IMR-90 (cell line): ENCODE results near the gene IBA57. TPM values are rescaled to one million over a fixed set of nuclear protein-coding genes. Genes with fewer than 3 reads are reported as not detected.

Experiments
- ATAC-seq: fragments of 200-7000 bp; cut with Tn5 transposase; 2 replicates; pipeline ENCODE4 v1.9.1; 2020; ENCODE audit warnings: low read depth, mild to moderate bottlenecking, moderate library complexity
- BruUV-seq: library from RNA; stranded (reverse); fragments of 400-500 nt; replicated peaks from 2 replicates; lab custom pipeline; 2021; lab: Mats Ljungman, UMichigan
- CTCF ChIA-PET: fragments of 300-600 bp; formaldehyde crosslinking; extraction: SDS; loops from one replicate; lab custom pipeline; 2021; ENCODE audit warnings: antibody characterized with exemption; lab: Yijun Ruan, JAX
- POLR2A ChIA-PET: fragments of 300-600 bp; sonication (Branson Sonifier 250); formaldehyde crosslinking; loops from one replicate; lab custom pipeline; 2022; ENCODE audit warnings: antibody characterized with exemption; ENCODE audit not compliant: unreplicated experiment; lab: Charles Lee
- DNase-seq: peaks from one replicate; pipeline ENCODE4 v3.0.0; 2013
- H2AFZ ChIP-seq: replicated peaks from 2 replicates; pipeline ENCODE3; 2013; ENCODE audit warnings: low read length, mild to moderate bottlenecking; ENCODE audit not compliant: poor library complexity
- H2AK5ac ChIP-seq: 2 replicates; pipeline ENCODE4 v1.6.1; 2013; ENCODE audit warnings: low read depth, low read length, inconsistent platforms
- H2AK9ac ChIP-seq: replicated peaks from 2 replicates; pipeline ENCODE3; 2013; ENCODE audit warnings: mild to moderate bottlenecking, low read depth, low read length, moderate library complexity; ENCODE audit not compliant: poor library complexity
- H2BK120ac ChIP-seq: 2 replicates; pipeline ENCODE4 v1.6.1; 2013; ENCODE audit warnings: low read depth, low read length, inconsistent platforms
- H2BK15ac ChIP-seq: 3 replicates; pipeline ENCODE4 v1.6.1; 2013; ENCODE audit warnings: low read depth, low read length, inconsistent platforms
- H2BK20ac ChIP-seq: 2 replicates; pipeline ENCODE4 v1.6.1; 2013; ENCODE audit warnings: low read depth, mild to moderate bottlenecking, inconsistent platforms, low read length, moderate library complexity
- H2BK5ac ChIP-seq: 2 replicates; pipeline ENCODE4 v1.6.1; 2013; ENCODE audit warnings: mild to moderate bottlenecking, low read depth, low read length, inconsistent platforms; ENCODE audit not compliant: poor library complexity, severe bottlenecking
- H3K14ac ChIP-seq: replicated peaks from 2 replicates; pipeline ENCODE4 v1.6.1; 2013; ENCODE audit warnings: low read depth, low read length, inconsistent platforms
- H3K18ac ChIP-seq: 2 replicates; pipeline ENCODE4 v1.6.1; 2013; ENCODE audit warnings: low read depth, low read length, control low read depth
- H3K23ac ChIP-seq: 2 replicates; pipeline ENCODE4 v1.6.1; 2013; ENCODE audit warnings: low read depth, low read length, inconsistent platforms
- H3K27ac ChIP-seq: 2 replicates; pipeline ENCODE4 v1.5.1; 2013; ENCODE audit warnings: mild to moderate bottlenecking, control low read depth, low read length; ENCODE audit not compliant: insufficient read depth
- H3K27me3 ChIP-seq: 2 replicates; pipeline ENCODE4 v1.6.1; 2013; ENCODE audit warnings: low read length; ENCODE audit not compliant: control insufficient read depth, insufficient read depth
- H3K36me3 ChIP-seq: 2 replicates; pipeline ENCODE4 v1.6.1; 2013; ENCODE audit warnings: low read length, mixed read lengths; ENCODE audit not compliant: control insufficient read depth, insufficient read depth
- H3K4ac ChIP-seq: 2 replicates; pipeline ENCODE4 v1.6.1; 2013; ENCODE audit warnings: low read depth, low read length, inconsistent platforms
- H3K4me1 ChIP-seq: 2 replicates; pipeline ENCODE4 v1.6.1; 2013; ENCODE audit warnings: low read length, mixed read lengths; ENCODE audit not compliant: control insufficient read depth, insufficient read depth
- H3K4me2 ChIP-seq: 2 replicates; pipeline ENCODE4 v1.6.1; 2013; ENCODE audit warnings: low read depth, mild to moderate bottlenecking, control low read depth, low read length, moderate library complexity
- H3K4me3 ChIP-seq: 2 replicates; pipeline ENCODE4 v1.5.1; 2013; ENCODE audit warnings: low read depth, mild to moderate bottlenecking, control low read depth, low read length, moderate library complexity; ENCODE audit not compliant: insufficient read depth
- H3K56ac ChIP-seq: 2 replicates; pipeline ENCODE4 v1.6.1; 2013; ENCODE audit warnings: low read length, inconsistent platforms; ENCODE audit not compliant: insufficient read depth; ENCODE audit errors: extremely low read depth
- H3K79me1 ChIP-seq, 2 experiments: 2 replicates each; pipeline ENCODE4 v1.6.1; 2013; ENCODE audit warnings: low read length in 2 of 2, inconsistent platforms in 1 of 2, low read depth in 1 of 2
- H3K9ac ChIP-seq: 2 replicates; pipeline ENCODE4 v1.6.1; 2013; ENCODE audit warnings: low read depth, low read length, control low read depth
- H3K9me1 ChIP-seq: 2 replicates; pipeline ENCODE4 v1.6.1; 2013; ENCODE audit warnings: low read length, inconsistent platforms; ENCODE audit not compliant: insufficient read depth
- H3K9me3 ChIP-seq: 2 replicates; pipeline ENCODE4 v1.6.1; 2013; ENCODE audit warnings: low read length; ENCODE audit not compliant: control insufficient read depth, insufficient read depth
- H4K20me1 ChIP-seq: 2 replicates; pipeline ENCODE4 v1.6.1; 2013; ENCODE audit warnings: low read length, inconsistent platforms; ENCODE audit not compliant: insufficient read depth
- H4K5ac ChIP-seq: 2 replicates; pipeline ENCODE4 v1.6.1; 2013; ENCODE audit warnings: mild to moderate bottlenecking, low read depth, low read length, control low read depth
- H4K8ac ChIP-seq, 2 experiments: 2 replicates each; pipeline ENCODE4 v1.6.1; 2013; ENCODE audit warnings: low read depth in 2 of 2, low read length in 2 of 2, control low read depth in 1 of 2, inconsistent platforms in 1 of 2
- H4K91ac ChIP-seq: 2 replicates; pipeline ENCODE4 v1.6.1; 2013; ENCODE audit warnings: low read depth, low read length, inconsistent platforms; ENCODE audit not compliant: insufficient read depth
- BHLHE40 ChIP-seq: fragments of 150-350 bp; IDR thresholded peaks from 2 replicates; pipeline ENCODE4 v1.6.1; 2016; ENCODE audit warnings: mild to moderate bottlenecking, low read depth, low read length
- CEBPB ChIP-seq: IDR thresholded peaks from 2 replicates; pipeline ENCODE4 v1.6.1; 2012; ENCODE audit warnings: low read depth, low read length, improper control_type of control experiment
- CHD1 ChIP-seq: IDR thresholded peaks from 2 replicates; pipeline ENCODE4 v1.6.1; 2012; ENCODE audit warnings: low read depth, low read length, improper control_type of control experiment
- CTCF ChIP-seq: conservative IDR thresholded peaks from 2 replicates; pipeline ENCODE4 v1.5.1; 2012; ENCODE audit warnings: mild to moderate bottlenecking, low read depth, low read length, improper control_type of control experiment
- ELK1 ChIP-seq: fragments of 150-350 bp; IDR thresholded peaks from 2 replicates; pipeline ENCODE4 v1.6.1; 2016; ENCODE audit warnings: low read depth, mild to moderate bottlenecking, low read length, moderate library complexity, borderline replicate concordance
- MAFK ChIP-seq: IDR thresholded peaks from 2 replicates; pipeline ENCODE4 v1.6.1; 2012; ENCODE audit warnings: low read depth, low read length, improper control_type of control experiment
- MAZ ChIP-seq: IDR thresholded peaks from 2 replicates; pipeline ENCODE4 v1.6.1; 2012; ENCODE audit warnings: low read depth, mild to moderate bottlenecking, low read length, improper control_type of control experiment, moderate library complexity, borderline replicate concordance
- MXI1 ChIP-seq: IDR thresholded peaks from 2 replicates; pipeline ENCODE4 v1.6.1; 2012; ENCODE audit warnings: low read depth, mild to moderate bottlenecking, low read length, moderate library complexity, borderline replicate concordance
- NFE2L2 ChIP-seq: fragments of 150-350 bp; IDR thresholded peaks from 2 replicates; pipeline ENCODE4 v1.6.1; 2016; ENCODE audit warnings: low read depth, mild to moderate bottlenecking, low read length
- POLR2A ChIP-seq: IDR thresholded peaks from 2 replicates; pipeline ENCODE4 v1.6.1; 2012; ENCODE audit warnings: mild to moderate bottlenecking, low read depth, low read length
- RAD21 ChIP-seq: IDR thresholded peaks from 2 replicates; pipeline ENCODE4 v1.6.1; 2012; ENCODE audit warnings: low read length, improper control_type of control experiment
- RCOR1 ChIP-seq: IDR thresholded peaks from 2 replicates; pipeline ENCODE4 v1.6.1; 2012; ENCODE audit warnings: mild to moderate bottlenecking, low read length, improper control_type of control experiment; ENCODE audit not compliant: insufficient replicate concordance
- RFX5 ChIP-seq: IDR thresholded peaks from 2 replicates; pipeline ENCODE4 v1.8.0; 2012; ENCODE audit warnings: low read depth, mild to moderate bottlenecking, low read length, moderate library complexity
- SMC3 ChIP-seq: fragments of 150-350 bp; IDR thresholded peaks from 2 replicates; pipeline ENCODE4 v1.6.1; 2016; ENCODE audit warnings: low read depth, mild to moderate bottlenecking, antibody characterized with exemption, low read length, moderate library complexity
- USF2 ChIP-seq: fragments of 150-350 bp; IDR thresholded peaks from 2 replicates; pipeline ENCODE4 v1.6.1; 2017; ENCODE audit warnings: mild to moderate bottlenecking, antibody characterized with exemption, low read length, low read depth
- WGBS, 2 experiments: methylation state at CpG; one replicate each; pipeline versions ENCODE4 v1.1.5 to v1.1.7; 2013; ENCODE audit warnings: missing lambda C conversion rate in 2 of 2; ENCODE audit not compliant: insufficient read length in 1 of 2; ENCODE audit errors: extremely low coverage in 2 of 2; 5-methylcytosine and 5-hydroxymethylcytosine counted together
- dilution Hi-C: fragments of 300-500 bp; cut with HindIII; formaldehyde crosslinking; loops from one replicate; pipeline ENCODE4 v1.14.3; 2018; ENCODE audit warnings: low sequenced_read_pairs; ENCODE audit not compliant: unreplicated experiment
- in situ Hi-C: fragments of 300-500 bp; cut with MboI; formaldehyde crosslinking; loops from 3 replicates; pipeline ENCODE4 v1.14.3; 2019; ENCODE audit warnings: low sequenced_read_pairs, inconsistent platforms, mixed read lengths
- intact Hi-C: fragments of 100-400 bp; cut with micrococcal nuclease; formaldehyde crosslinking; loops from 2 replicates; pipeline ENCODE4 v1.10.0; 2022
- polyA plus RNA-seq, 3 experiments: library from polyadenylated mRNA; depleted of rRNA; stranded (reverse); fragments of >200 nt; gene quantifications; 2 replicates each; pipeline ENCODE4 v1.2.3, GENCODE V29; 2012; ENCODE audit warnings: low replicate concordance in 1 of 3
- total RNA-seq: library from RNA; depleted of rRNA; stranded (reverse); fragments of >200 nt; gene quantifications from 2 replicates; pipeline ENCODE4 v1.2.3, GENCODE V29; 2012

The IBA57 gene
- total and polyA plus RNA-seq, 2 of the 4 experiments (the other 2 are of a cell fraction) = 2.0 to 2.6 TPM

- Histone ChIP-seq H4K91ac (no peak overlapping the region), H2BK5ac (no peak overlapping the region), H2AFZ (no peak overlapping the region), H2BK120ac (no peak overlapping the region), H3K4me2 (no peak overlapping the region), H3K9me3 (no peaks in the 10 kb centered on the region), H3K36me3 (peaks cover 15% of the 10 kb centered on the region), H3K56ac (no peak overlapping the region), H3K27me3 (no peaks in the 10 kb centered on the region), H3K27ac (no peak overlapping the region), H3K14ac (no peak overlapping the region), H3K18ac (no peak overlapping the region), H3K79me1 (peaks cover 0 to 73% of the 10 kb centered on the region in 2 experiments; a peak in 2 of 4 replicates), H3K4me3 (no peak overlapping the region), H2BK15ac (no peak overlapping the region), H4K8ac (no peak overlapping the region), H3K9me1 (peaks cover 24% of the 10 kb centered on the region), H2AK9ac (no peak overlapping the region), H3K4me1 (peaks cover 22% of the 10 kb centered on the region), H3K4ac (no peak overlapping the region), H4K5ac (no peak overlapping the region), H4K20me1 (peaks cover 67% of the 10 kb centered on the region), H3K9ac (no peak overlapping the region), H2BK20ac (no peak overlapping the region), H3K23ac (no peak overlapping the region), H2AK5ac (no peak overlapping the region)
- WGBS, 2 experiments = 80% methylated on average over 2 of the region's 16 CpGs; no CpG with 5 or more reads in 1 of the 2 experiments
- ATAC-seq = no peak
- no peak for DNase-seq
- intact Hi-C loops = loop anchor here (5.0 kb wide), 1 partner anchor 42 kb away; the partner anchor contains the start of gene C1orf35
- in situ Hi-C loops = no loop called here
- dilution Hi-C loops = no loop called here
- ChIA-PET POLR2A (no interaction called here), CTCF (no interaction called here)
- BruUV-seq = no TSS peak
- TF ChIP-seq POLR2A (no peak), RFX5 (no peak), BHLHE40 (no peak), MAFK (no peak), NFE2L2 (no peak), CHD1 (no peak), CTCF (no peak), USF2 (no peak), ELK1 (no peak), CEBPB (no peak), RCOR1 (no peak), RAD21 (no peak), MXI1 (no peak), SMC3 (no peak), MAZ (no peak)
Observed at GRCh38 chr1:228144193-228144992, 21.2 kb upstream of the IBA57 start.
